ENCODE data around the gene PILRB.

- TF ChIP-seq CTCF (IDR thresholded peaks at IDR 0.05; ENCODE audit: low read depth, low read length, poor library complexity, severe bottlenecking) (no peak), EZH2phosphoT487 (IDR thresholded peaks at IDR 0.05; ENCODE audit: borderline replicate concordance, low read length) (no peak)
Observed at GRCh38 chr7:100367676-100368613, 10.0 kb downstream of the PILRB start.
